Measurements from ENCODE around the gene SLC38A3. TPM values are rescaled to one million over a fixed set of nuclear protein-coding genes. Genes with fewer than 3 reads are reported as not detected.
A peak's percentile ranks its signal among the peaks of the same experiment; 100 is the strongest.

SLC38A3 gene
- total RNA-seq, 1 experiment from 2014 or later, result 16.8 TPM

DNA sequence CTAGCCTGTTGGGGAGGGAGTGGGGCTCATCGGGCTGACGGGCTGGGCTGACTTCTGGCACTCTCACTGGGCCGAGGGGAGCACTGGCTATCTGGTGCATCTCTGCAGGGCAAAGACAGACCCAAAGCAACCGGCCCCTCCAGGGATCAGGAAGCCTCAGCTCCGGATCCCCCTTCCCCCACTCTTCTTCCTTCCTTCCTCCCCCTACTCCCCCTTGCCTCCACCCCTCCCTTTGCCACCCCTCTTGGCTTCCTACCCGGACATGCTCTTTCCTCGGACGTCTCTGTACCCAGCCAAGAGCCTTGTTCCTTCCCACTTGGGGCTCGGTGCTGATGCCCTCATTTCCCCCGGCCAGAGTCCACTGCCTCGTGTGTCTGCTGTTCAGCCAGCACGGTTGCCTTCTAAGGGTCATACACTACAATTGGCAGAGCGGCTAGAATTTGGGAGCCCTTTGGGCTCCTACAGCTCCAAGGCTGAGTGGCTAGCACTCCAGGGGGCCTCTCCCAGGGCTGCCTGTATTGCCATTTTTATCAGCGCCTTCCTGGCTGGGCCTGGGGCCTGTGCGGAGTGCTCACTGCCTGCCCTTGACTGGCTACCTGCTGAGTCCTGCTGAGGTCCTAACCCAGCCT is 39.0 kb upstream of the SLC38A3 start:
- ChIA-PET POLR2A (no interaction called here), CTCF (interaction anchor here (1.3 kb wide), 1 partner anchor 9 kb away, joined by 5 read pairs; no protein-coding TSS in a partner anchor)
- Histone ChIP-seq H3K4me1 (peaks cover 25% of the 10 kb centered on the region), H3K9me3 (no peaks in the 10 kb centered on the region), H3K27me3 (replicated peaks; ENCODE audit: control insufficient read depth, insufficient read depth, low read length) (no peaks in the 10 kb centered on the region), H3K4me3 (ENCODE audit: low read depth, low read length) (no peak overlapping the region), H3K36me3 (ENCODE audit: control insufficient read depth, insufficient read depth, low read length) (no peaks in the 10 kb centered on the region; the same call in 1 of the 2 replicates)
- no peaks in the 10 kb centered on the region for H3K36me3 Mint-ChIP-seq (ENCODE audit: insufficient read depth, unreplicated experiment)
- no peaks in the 10 kb centered on the region for H3K27me3 Mint-ChIP-seq (ENCODE audit: insufficient read depth, unreplicated experiment)
- no peaks in the 10 kb centered on the region for H3K9me3 Mint-ChIP-seq (ENCODE audit: unreplicated experiment)
- peaks cover 16% of the 10 kb centered on the region for H3K4me1 Mint-ChIP-seq (ENCODE audit: low read depth, unreplicated experiment)
- TF ChIP-seq, protein P1, sequence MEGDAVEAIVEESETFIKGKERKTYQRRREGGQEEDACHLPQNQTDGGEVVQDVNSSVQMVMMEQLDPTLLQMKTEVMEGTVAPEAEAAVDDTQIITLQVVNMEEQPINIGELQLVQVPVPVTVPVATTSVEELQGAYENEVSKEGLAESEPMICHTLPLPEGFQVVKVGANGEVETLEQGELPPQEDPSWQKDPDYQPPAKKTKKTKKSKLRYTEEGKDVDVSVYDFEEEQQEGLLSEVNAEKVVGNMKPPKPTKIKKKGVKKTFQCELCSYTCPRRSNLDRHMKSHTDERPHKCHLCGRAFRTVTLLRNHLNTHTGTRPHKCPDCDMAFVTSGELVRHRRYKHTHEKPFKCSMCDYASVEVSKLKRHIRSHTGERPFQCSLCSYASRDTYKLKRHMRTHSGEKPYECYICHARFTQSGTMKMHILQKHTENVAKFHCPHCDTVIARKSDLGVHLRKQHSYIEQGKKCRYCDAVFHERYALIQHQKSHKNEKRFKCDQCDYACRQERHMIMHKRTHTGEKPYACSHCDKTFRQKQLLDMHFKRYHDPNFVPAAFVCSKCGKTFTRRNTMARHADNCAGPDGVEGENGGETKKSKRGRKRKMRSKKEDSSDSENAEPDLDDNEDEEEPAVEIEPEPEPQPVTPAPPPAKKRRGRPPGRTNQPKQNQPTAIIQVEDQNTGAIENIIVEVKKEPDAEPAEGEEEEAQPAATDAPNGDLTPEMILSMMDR (IDR thresholded peaks at IDR 0.05; ENCODE audit: insufficient read depth in 1 of 2, low read depth in 1 of 2, low read length in 1 of 2, severe bottlenecking in 1 of 2, unreplicated experiment in 1 of 2), result no peak
- no TSS peak for BruUV-seq (replicated peaks)
- H3K27ac Mint-ChIP-seq (ENCODE audit: unreplicated experiment), result peak overlapping the region; percentile 44
- DNase-seq, result no peak
- intact Hi-C loops (cut with micrococcal nuclease; ENCODE audit: unreplicated experiment), result no loop called here
- H3K4me3 Mint-ChIP-seq (ENCODE audit: unreplicated experiment), result no peak overlapping the region

DNA sequence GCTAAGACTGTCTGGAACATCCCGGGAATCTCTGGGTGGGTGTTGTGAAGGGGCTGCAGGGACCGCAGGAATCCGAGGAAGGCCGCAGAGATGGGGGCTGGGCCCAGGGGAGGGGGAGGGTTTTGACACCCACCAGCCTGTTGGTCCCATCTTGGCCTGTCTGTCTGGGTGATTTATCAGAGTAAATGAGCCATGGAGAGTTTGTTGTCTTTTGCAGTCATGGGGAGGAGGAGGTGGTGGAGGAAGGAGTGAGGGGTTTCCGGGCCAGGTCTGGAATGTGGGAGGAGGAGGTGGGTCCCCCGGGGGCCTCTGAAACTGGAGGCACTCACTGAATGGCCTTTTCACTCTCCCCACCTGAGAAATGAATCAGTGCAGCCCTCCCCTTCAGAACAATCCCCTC is 38.5 kb upstream of the SLC38A3 start:
- no TSS peak for BruUV-seq (replicated peaks)
- TF ChIP-seq, protein P1 (IDR thresholded peaks at IDR 0.05; ENCODE audit: insufficient read depth in 1 of 2, low read depth in 1 of 2, low read length in 1 of 2, severe bottlenecking in 1 of 2, unreplicated experiment in 1 of 2), result no peak
- Histone ChIP-seq H3K4me3 (ENCODE audit: low read depth, low read length) (no peak overlapping the region), H3K4me1 (peaks cover 25% of the 10 kb centered on the region), H3K27me3 (replicated peaks; ENCODE audit: control insufficient read depth, insufficient read depth, low read length) (no peaks in the 10 kb centered on the region), H3K9me3 (no peaks in the 10 kb centered on the region), H3K36me3 (ENCODE audit: control insufficient read depth, insufficient read depth, low read length) (no peaks in the 10 kb centered on the region; the same call in 1 of the 2 replicates)
- no peak for DNase-seq
- Mint-ChIP-seq H3K4me1 (ENCODE audit: low read depth, unreplicated experiment) (peaks cover 16% of the 10 kb centered on the region), H3K36me3 (ENCODE audit: insufficient read depth, unreplicated experiment) (no peaks in the 10 kb centered on the region), H3K4me3 (ENCODE audit: unreplicated experiment) (no peak overlapping the region), H3K9me3 (ENCODE audit: unreplicated experiment) (no peaks in the 10 kb centered on the region), H3K27ac (ENCODE audit: unreplicated experiment) (peak overlapping the region; percentile 44), H3K27me3 (ENCODE audit: insufficient read depth, unreplicated experiment) (no peaks in the 10 kb centered on the region)
- CTCF ChIA-PET, result no interaction called here
- intact Hi-C loops (cut with micrococcal nuclease; ENCODE audit: unreplicated experiment), result no loop called here
- POLR2A ChIA-PET, result no interaction called here

DNA sequence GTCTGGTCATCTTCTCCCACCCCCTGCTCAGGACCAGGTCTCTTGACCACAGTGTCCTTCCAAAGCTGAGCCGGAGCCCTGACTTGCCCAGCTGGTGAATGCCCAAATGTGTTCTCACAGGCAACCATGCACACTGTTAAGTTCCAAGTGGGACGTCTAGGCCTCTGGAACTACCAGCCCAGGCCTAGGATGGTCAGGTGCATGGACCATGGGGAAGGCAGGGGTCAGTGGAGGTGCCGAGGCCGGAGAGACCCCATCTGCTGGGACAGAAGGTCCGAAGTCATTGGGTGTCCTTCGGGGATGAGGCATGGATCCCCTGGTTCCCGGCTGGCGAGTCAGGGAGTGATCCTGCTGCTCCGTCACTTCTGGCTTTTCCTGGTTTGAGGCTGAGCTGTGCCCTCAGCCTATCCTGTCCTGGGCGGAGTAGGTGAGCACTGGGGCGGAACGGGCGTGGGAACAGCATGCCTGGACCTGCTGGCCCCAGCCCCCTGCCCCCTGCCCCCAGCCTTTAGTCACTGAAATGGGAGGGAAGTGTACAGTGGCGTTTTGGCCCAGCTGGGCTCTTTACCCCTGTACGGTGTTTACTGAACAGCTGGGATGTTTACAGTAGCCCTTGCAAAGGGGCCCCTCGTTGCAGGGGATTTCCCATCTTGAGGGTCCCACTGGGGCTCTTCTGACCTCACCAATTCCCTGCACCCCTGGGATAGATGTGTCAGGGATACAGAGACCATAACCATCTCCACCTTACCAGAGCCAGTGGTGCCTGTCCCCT is 37.8 kb upstream of the SLC38A3 start:
- H3K36me3 Mint-ChIP-seq (ENCODE audit: insufficient read depth, unreplicated experiment), result no peaks in the 10 kb centered on the region
- H3K27me3 Mint-ChIP-seq (ENCODE audit: insufficient read depth, unreplicated experiment), result no peaks in the 10 kb centered on the region
- DNase-seq, result no peak
- POLR2A ChIA-PET, result no interaction called here
- H3K4me3 Mint-ChIP-seq (ENCODE audit: unreplicated experiment), result no peak overlapping the region
- peak overlapping the region; percentile 44 for H3K27ac Mint-ChIP-seq (ENCODE audit: unreplicated experiment)
- BruUV-seq (replicated peaks), result no TSS peak
- TF ChIP-seq, protein P1 (IDR thresholded peaks at IDR 0.05; ENCODE audit: insufficient read depth in 1 of 2, low read depth in 1 of 2, low read length in 1 of 2, severe bottlenecking in 1 of 2, unreplicated experiment in 1 of 2), result no peak
- H3K4me1 Mint-ChIP-seq (ENCODE audit: low read depth, unreplicated experiment), result peaks cover 16% of the 10 kb centered on the region
- no peaks in the 10 kb centered on the region for H3K9me3 ChIP-seq
- no peaks in the 10 kb centered on the region; the same call in 1 of the 2 replicates for H3K36me3 ChIP-seq (ENCODE audit: control insufficient read depth, insufficient read depth, low read length)
- H3K9me3 Mint-ChIP-seq (ENCODE audit: unreplicated experiment), result no peaks in the 10 kb centered on the region
- CTCF ChIA-PET, result no interaction called here
- peaks cover 25% of the 10 kb centered on the region for H3K4me1 ChIP-seq
- intact Hi-C loops (cut with micrococcal nuclease; ENCODE audit: unreplicated experiment), result no loop called here
- no peak overlapping the region for H3K4me3 ChIP-seq (ENCODE audit: low read depth, low read length)
- H3K27me3 ChIP-seq (replicated peaks; ENCODE audit: control insufficient read depth, insufficient read depth, low read length), result no peaks in the 10 kb centered on the region
